Suprapubic skin (tissue), 4 donors: ENCODE results near the gene ADAMTS2.

Source experiments
- CTCF ChIP-seq, 2 donors: fragments of 200-600 bp in 1 of 2; fragments of 450-650 bp in 1 of 2; sonication (generic) in 1 of 2; IDR thresholded peaks; one replicate each; pipeline ENCODE4 v1.5.1; 2016 to 2019; ENCODE audit warnings: antibody characterized with exemption in 2 of 2, mild to moderate bottlenecking in 1 of 2, moderate library complexity in 1 of 2
- EP300 ChIP-seq: sonication (generic); formaldehyde crosslinking; IDR thresholded peaks from one replicate; pipeline ENCODE4 v1.6.1; 2017; ENCODE audit warnings: antibody characterized with exemption
- POLR2A ChIP-seq, 2 donors: fragments of 450-650 bp; IDR thresholded peaks; one replicate each; pipeline ENCODE4 v1.6.1; 2017; ENCODE audit warnings: antibody characterized with exemption in 2 of 2, mild to moderate bottlenecking in 2 of 2, moderate library complexity in 2 of 2
- POLR2AphosphoS5 ChIP-seq, 3 donors: sonication (generic); formaldehyde crosslinking; IDR thresholded peaks; one replicate each; pipeline ENCODE4 v1.6.1; 2017; ENCODE audit warnings: antibody characterized with exemption in 3 of 3

- TF ChIP-seq CTCF (IDR thresholded peaks at IDR 0.05) (no peak), POLR2A (IDR thresholded peaks at IDR 0.05) (no peak), POLR2AphosphoS5 (IDR thresholded peaks at IDR 0.05) (no peak), EP300 (no peak)
Observed at GRCh38 chr5:179280095-179280490, 65.2 kb downstream of the ADAMTS2 start.
